Hepatocyte (in vitro differentiated cells): ENCODE measurements around the gene SLU7.

Experiments
- CTCF ChIP-seq: fragments of 200-600 bp; sonication (generic); IDR thresholded peaks from 2 replicates; pipeline ENCODE4 v1.5.1; 2016; ENCODE audit warnings: antibody characterized with exemption, mild to moderate bottlenecking; ENCODE audit not compliant: poor library complexity
- EZH2 ChIP-seq: fragments of 200-600 bp; sonication (generic); IDR thresholded peaks from 2 replicates; pipeline ENCODE4 v1.6.1; 2016; ENCODE audit warnings: antibody characterized with exemption, mild to moderate bottlenecking, borderline replicate concordance
- EZH2phosphoT487 ChIP-seq: fragments of 200-600 bp; sonication (generic); IDR thresholded peaks from one replicate; pipeline ENCODE4 v1.6.1; 2018; ENCODE audit warnings: antibody characterized with exemption, mild to moderate bottlenecking, low read depth, moderate library complexity; ENCODE audit not compliant: unreplicated experiment, severe bottlenecking

GRCh38 chr5:160458806-160459800 lies 40.2 kb upstream of the SLU7 start:
- TF ChIP-seq EZH2 (no peak), CTCF (no peak), EZH2phosphoT487 (no peak)
